Ishikawa (cell line): ENCODE measurements around the gene GRB10.

Experiments used
- CEBPB ChIP-seq: IDR thresholded peaks from 2 replicates; pipeline ENCODE4 v1.6.1; 2012
- CREB1 ChIP-seq: IDR thresholded peaks from 2 replicates; pipeline ENCODE4 v1.6.1; 2012; ENCODE audit warnings: low read depth
- EGR1 ChIP-seq: IDR thresholded peaks from 2 replicates; pipeline ENCODE4 v1.6.1; 2012
- EP300 ChIP-seq: IDR thresholded peaks from 2 replicates; pipeline ENCODE4 v1.6.1; 2012; ENCODE audit warnings: borderline replicate concordance
- FOXM1 ChIP-seq: IDR thresholded peaks from 2 replicates; pipeline ENCODE4 v1.6.1; 2012; ENCODE audit warnings: low read depth, borderline replicate concordance
- MAX ChIP-seq: IDR thresholded peaks from 2 replicates; pipeline ENCODE4 v1.6.1; 2012
- NFIC ChIP-seq: IDR thresholded peaks from 2 replicates; pipeline ENCODE4 v1.6.1; 2012
- RAD21 ChIP-seq: IDR thresholded peaks from 2 replicates; pipeline ENCODE4 v1.6.1; 2012; ENCODE audit warnings: low read depth
- REST ChIP-seq: IDR thresholded peaks from 2 replicates; pipeline ENCODE4 v1.6.1; 2012; ENCODE audit warnings: low read depth, mild to moderate bottlenecking
- TAF1 ChIP-seq: IDR thresholded peaks from 2 replicates; pipeline ENCODE4 v1.6.1; 2012; ENCODE audit warnings: low read depth, mild to moderate bottlenecking
- TCF12 ChIP-seq: IDR thresholded peaks from 2 replicates; pipeline ENCODE4 v1.6.1; 2012; ENCODE audit warnings: low read depth
- TEAD4 ChIP-seq: IDR thresholded peaks from 2 replicates; pipeline ENCODE4 v1.6.1; 2012
- USF1 ChIP-seq: IDR thresholded peaks from 2 replicates; pipeline ENCODE4 v1.6.1; 2012
- YY1 ChIP-seq: IDR thresholded peaks from 2 replicates; pipeline ENCODE4 v1.6.1; 2012; ENCODE audit warnings: low read depth
- ZBTB7A ChIP-seq: IDR thresholded peaks from 2 replicates; pipeline ENCODE4 v1.6.1; 2012; ENCODE audit warnings: low read depth

GRB10 gene

GRCh38 chr7:50553973-50554372, 228.7 kb downstream of the GRB10 start:
- TF ChIP-seq NFIC (no peak), RAD21 (no peak)

- 0 out of 2 replicates have a peak, but pooled peaks have one; percentile 36 for TF ChIP-seq MAX
- TF ChIP-seq CEBPB = no peak
- TF ChIP-seq REST = peak; percentile 95
Observed at GRCh38 chr7:50552921-50553320, 229.8 kb downstream of the GRB10 start.

- TF ChIP-seq MAX (no peak), NFIC (no peak), EP300 (no peak), CREB1 (no peak)
Observed at GRCh38 chr7:50552139-50552538, 230.6 kb downstream of the GRB10 start.

GRCh38 chr7:50544992-50545391, 237.7 kb downstream of the GRB10 start:
- no peak for TF ChIP-seq MAX
- TF ChIP-seq REST = no peak
- TF ChIP-seq NFIC = no peak
- no peak for TF ChIP-seq CREB1
- TF ChIP-seq TAF1 = no peak
- no peak for TF ChIP-seq EGR1
- no peak for TF ChIP-seq EP300
- TF ChIP-seq FOXM1 = no peak
- TF ChIP-seq CEBPB = no peak
- TF ChIP-seq RAD21 = no peak
- no peak for TF ChIP-seq YY1
- no peak for TF ChIP-seq USF1
- TF ChIP-seq ZBTB7A = no peak
- no peak for TF ChIP-seq TCF12
- no peak for TF ChIP-seq TEAD4

GRCh38 chr7:50543776-50544442, 238.8 kb downstream of the GRB10 start:
- TF ChIP-seq FOXM1 (no peak), TAF1 (no peak), USF1 (no peak), RAD21 (no peak), CEBPB (no peak), TEAD4 (no peak), MAX (no peak), REST (no peak), EP300 (no peak), EGR1 (no peak), ZBTB7A (no peak), CREB1 (no peak), NFIC (no peak), TCF12 (no peak), YY1 (no peak)
